Stimulated activated CD4-positive, alpha-beta T cell treated with anti-CD3 and anti-CD28 coated beads, Interleukin-2, amount 100 ng/mL, for 48 hours (primary cell): Measurements from ENCODE around the gene DENND10.
"Not testable (repeated sequence)": the region's sequence is repeated elsewhere in the genome, so short reads cannot be mapped to it uniquely, and the experiment has no call there.

Source experiments
- DNase-seq, 2 donors: peaks; one replicate each; pipeline ENCODE4 v3.0.0-alpha.2; 2020

Gene DENND10, protein sequence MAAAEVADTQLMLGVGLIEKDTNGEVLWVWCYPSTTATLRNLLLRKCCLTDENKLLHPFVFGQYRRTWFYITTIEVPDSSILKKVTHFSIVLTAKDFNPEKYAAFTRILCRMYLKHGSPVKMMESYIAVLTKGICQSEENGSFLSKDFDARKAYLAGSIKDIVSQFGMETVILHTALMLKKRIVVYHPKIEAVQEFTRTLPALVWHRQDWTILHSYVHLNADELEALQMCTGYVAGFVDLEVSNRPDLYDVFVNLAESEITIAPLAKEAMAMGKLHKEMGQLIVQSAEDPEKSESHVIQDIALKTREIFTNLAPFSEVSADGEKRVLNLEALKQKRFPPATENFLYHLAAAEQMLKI

DNA sequence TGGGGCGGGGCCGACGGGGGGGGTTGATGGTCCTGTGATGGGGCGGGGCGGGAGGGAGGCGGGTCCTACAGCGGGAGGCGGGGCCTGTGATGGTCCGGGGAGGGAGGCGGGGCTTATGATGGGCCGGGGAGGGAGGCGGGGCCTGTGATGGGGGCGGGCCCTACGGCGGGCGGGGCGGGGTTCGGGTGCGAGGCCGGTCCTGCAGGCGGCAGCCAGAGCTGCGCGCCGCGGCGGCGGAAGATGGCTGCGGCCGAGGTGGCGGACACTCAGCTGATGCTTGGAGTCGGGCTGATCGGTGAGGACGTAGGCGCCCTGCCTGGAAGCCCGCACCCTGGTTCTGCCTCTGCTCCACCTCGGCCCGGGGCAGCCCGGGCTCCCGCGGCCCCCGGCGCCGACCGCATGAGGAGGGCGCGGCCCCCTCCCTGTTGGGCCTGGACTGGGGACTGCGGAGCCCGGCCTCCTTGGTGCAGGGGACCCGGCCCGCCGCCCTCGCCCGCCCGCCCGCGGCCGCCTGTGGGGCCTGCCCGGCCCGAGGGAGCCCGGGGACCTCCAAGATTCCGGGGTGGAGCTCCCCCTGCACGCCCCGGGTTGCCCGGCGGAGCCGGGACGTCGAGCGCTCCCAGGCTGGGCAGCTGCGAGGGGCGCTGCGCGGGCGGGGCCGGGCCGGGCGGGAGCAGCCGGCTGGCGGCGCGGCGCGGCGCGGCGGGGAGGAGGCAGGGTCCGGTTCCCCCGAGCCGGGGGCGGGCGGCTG lies at the start of gene DENND10:
DENND10 (plus strand) TSS at position 211 of the 751 bp plus-strand sequence; CDS start at position 241, 30 bp downstream.
- peak; percentile 67 to 82 for DNase-seq

DNA sequence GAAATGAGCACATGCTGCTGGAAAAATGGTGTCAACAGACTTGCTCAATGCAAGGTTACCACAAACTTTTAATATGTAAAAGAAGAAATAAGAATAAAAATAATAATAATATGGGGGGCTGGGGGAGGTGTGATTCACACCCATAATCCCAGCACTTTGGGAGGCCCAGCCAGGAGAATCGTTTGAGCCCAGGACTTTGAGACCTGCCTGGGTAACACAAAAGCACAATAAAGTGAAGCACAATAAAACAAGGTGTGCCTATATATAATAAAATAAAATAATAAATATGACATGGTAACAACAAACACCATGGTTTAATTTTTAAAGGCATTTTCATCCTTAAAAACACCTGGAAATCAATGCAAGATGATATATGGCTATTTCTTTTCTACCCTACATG lies 48.4 kb upstream of the DENND10 start:
- no peak for DNase-seq

DNA sequence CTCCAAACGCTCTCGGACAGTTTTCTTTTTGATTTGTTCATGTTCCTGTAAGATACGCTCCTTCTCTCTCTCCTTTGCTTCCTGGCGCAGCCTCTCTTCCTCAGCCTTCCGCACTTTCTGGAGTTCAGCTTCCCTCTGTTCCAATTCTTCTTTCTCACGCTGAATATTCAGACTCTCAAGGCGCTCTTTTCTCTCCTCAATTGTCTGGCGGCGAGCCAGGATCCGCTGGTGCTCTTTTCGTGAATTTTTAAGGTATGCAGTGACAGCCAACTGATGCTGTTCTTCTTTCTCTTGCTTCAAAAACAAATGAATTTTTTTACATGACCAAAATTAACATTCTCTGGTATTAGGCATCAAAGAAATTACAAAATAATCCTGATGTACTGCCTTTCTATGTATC lies 45.9 kb upstream of the DENND10 start:
- DNase-seq, result no peak

DNA sequence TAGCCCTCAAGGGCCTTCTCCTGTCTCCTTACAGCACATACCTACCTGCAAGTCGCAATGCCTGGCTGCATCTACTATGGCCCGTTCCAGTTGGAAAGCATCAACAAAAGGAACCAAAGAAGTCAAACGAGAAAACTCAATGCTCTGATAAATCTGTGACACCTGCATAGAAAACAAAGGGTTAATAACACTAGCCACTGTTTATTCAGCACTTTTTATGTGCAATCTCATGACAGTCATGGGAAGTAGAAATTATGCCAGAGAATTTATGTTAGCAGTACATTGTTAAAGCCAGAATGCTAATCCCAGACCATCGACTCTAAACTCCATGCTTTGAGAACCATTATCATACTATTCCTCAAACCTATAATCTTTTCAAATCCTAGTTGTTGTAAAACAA lies 44.4 kb upstream of the DENND10 start:
- no peak for DNase-seq

DNA sequence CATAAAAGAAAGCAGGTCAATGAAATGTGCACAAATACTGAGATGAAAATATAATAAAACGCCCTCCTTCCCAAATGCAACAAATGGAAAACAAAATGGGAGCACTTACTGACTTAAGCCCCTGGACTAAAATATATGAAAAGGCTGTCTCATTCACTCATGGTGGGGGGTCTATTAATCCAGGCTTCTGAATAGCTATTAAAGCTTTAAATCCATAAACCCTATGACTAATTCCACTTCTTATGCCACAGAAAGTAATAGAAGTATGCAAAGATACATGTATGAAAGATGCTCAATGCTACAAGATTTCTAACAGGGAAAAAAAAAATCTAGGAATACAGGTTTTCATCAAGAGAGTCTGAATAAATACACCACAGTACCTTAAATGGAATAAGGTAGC lies 43.8 kb upstream of the DENND10 start:
- no peak for DNase-seq

DNA sequence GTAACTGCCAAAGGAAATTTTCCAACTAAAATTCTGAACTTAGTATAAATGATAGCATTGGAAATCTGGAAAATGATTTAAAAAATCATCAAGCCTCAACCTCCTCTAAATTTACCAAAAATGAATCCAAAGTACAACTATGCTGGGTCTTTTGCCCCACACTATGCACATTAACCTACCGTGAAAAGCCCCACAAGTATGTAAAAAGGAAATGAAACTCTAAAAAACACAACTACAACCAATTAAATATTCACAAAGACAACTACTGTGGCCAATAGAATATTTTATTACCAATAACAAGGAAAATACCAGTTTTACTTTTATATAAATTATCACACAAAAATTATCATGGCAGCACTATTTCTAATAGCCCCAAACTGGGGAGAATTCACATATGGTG lies 42.6 kb upstream of the DENND10 start:
- no peak for DNase-seq

DNA sequence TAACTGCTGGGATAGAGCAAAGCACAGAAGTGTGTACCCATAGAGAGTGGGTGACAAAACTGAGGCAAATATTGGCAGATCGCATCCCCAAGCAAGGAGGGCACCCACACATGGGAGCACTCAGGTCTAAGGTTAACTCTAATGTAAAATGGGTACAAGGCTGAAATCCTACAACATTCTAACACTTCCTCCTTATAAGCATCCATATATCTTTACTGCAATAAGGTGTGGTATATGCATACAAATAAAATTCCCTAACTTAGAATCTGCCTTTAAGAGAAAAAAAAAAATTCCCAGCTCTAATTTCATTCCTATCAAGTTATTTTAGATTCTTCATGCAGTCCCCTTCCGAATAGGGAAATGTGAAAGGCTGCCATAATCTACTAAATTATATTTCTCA lies 42.0 kb upstream of the DENND10 start:
- no peak for DNase-seq

DNA sequence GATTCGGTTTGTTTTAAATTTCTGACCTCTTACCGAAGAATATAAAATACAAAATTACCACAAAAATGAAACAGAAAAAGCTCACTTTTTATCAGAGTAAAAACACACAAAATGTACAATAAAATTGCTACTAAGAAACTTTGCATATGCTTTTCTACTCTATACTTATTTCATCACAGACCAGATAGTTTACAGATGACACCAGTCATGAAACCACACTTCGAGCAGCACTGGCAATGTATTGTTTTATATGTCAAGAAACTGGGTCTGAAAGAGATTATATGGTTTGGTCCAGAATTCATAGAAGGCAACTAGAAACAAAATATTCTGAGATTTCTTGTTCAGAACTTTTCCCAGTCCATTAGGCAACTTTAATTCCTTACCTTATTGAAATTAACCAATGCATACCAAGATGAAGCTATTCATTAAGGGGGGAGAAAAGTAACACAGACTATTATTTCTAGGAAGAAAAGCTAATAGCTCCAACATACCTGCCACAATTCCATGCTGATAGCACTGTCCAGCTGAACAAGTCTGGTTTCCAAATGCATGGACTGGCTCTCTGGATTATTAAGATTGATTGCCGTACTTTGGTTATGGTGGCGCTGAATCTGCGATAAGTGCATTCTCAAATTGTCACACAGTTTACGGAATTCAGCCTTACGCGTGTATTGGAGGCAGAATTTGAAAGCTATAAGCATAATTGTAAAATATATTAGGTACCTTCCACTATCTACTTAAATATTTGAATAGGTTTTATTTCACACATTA lies 33.3 kb upstream of the DENND10 start:
- DNase-seq, result no peak

DNA sequence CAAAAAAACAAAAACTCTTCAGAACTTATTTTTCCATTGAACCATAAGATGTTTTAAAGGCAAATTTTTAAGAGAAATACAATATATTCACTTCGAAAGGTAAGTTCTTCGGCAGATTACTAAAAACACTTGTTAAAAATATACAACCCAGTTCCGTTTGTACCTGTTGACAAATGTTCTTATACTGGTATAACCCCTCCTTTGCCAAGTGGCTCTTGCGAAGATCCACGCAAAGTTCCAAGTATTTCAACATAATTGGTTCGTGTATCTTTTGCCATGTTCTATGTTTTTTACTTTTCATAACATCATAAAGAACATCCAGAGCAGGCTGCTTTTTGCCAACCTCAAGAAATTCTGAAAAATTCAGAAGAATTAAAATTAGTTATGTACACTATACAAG lies 30.3 kb upstream of the DENND10 start:
- no peak for DNase-seq

DNA sequence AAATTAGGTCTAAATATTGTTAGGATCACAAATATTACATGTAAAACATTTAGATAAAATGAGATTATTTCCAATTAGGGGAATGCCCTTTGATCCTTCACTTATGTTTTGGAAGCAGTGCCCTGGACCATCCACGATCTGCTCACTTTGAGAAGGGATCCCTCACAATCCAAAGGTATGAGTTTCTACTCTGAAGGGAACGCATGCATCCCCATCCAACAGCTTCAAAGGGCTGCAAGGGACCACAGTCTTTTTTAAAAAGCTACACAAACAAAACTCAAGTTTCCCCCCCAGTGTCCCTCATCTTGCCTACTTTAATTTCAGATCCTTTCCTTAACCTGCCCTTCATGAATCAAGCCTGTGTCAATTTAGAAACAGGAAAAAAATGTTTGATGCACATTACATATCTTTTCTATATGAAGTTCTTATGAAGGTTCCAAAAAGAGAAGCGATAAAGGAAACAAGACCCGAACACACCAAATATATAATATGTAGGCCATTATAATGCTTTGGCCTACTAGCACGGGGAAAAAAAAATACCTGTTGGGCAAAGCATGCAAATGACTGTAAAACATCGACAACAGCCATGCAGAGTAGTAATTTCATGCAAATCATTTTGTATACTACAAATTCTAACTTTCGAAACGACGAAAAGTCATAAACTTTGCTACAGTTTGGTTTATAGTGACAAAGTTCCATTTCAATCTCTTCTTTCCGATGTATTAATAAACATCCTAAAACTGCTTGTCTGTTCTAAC lies 25.3 kb upstream of the DENND10 start:
- DNase-seq, result no peak

DNA sequence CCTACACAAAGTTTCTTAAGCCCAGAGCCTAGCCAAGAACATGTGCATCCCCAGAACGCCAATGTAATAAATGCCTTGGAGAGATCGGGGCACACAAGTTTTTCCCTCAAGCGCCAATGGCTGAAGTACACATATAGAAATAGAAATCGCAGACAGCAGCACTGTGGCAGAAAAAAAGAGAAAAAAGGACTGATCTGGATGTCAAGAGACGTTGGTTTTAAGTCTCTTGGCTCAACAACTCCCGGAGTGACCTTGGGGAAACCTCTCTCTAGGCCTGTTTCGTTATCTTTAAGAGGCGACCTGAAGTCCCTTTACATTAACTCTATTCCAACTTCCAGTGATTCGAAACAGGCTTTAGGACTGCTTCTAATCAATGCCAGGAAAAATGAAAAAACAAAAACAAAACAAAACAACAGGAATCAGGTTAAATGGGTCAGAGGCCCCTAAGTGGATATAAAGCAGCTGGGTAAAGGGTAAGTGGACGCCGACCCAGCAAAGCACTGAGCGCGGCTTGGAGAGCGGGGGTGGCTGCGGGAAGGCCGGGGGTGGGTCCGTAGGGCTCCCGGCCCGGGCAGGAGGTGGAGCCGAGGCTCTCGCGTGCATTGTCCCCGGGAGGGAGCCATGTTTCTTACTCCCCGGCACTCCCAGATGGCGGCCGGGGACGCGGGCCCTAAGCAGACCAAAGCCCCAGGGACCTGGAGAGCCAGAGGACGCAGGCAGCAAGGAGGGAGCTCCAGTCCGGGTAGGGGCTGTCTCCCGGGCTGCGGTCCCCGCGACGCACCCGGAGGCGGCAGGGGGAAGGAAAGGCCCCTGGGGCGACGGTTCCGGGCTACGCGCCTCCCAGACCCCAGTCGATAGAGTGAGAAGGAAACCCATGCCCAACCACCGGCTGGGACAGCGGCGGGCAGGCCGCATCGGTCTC lies 24.1 kb upstream of the DENND10 start:
- DNase-seq, result peak; percentile 53 to 54

DNA sequence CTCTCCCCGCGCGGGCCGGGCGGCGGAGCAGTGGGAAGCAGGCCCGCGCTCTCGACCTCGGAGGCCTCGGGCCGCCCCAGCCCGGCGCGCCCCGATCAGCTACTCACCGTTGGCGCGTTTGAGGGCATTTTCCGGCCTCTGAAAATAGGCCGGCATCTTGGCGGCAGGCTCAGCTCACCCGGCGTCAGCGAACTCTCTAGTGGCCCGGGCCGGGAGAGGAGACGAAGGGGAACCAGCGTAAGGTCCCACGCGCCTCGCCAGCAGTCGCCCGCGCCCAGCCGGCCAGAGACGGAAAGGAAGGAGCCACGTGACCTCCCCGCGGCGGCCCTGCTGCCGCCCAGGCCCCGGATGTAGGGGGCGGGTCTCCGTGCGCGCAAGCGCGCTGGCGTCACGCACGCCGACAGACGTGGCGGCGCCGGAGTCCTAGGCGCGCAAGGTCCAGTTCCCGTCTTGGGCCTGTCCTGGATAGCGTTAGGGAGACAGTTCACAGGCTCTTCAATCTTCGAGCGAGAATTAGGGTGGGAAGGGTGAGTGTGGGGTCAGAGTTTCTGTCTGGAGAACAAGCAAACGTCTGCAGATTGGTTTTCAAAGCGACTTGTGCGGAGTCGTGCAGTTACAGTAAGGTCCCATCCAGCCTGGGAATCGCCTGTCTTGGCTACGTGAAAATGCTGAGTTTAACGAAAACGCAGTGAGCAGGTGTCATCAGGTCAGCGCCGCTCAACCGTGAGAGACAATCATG lies 23.2 kb upstream of the DENND10 start, which contains the start of gene EIF3A:
EIF3A (minus strand) TSS at position 297 of the 739 bp plus-strand sequence; CDS start at position 156, 141 bp downstream.
- DNase-seq, result peak; percentile 88 to 91

DNA sequence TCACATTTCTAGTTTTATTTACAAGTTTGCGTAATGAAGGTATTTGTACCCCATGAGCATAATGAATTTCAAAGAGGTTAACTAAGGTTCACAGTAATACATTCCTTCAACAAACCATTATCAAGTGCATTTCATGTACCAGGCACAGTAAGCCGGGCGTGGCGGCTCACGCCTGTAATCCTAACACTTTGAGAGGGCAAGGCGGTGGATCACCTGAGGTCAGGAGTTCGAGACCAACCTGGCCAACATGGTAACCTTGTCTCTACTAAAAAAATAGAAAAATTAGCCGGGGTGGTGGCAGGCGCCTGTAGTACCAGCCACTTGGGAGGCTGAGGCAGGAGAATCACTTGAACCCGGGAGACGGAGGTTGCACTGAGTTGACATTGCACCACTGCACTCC lies 19.0 kb upstream of the DENND10 start:
- no peak for DNase-seq

DNA sequence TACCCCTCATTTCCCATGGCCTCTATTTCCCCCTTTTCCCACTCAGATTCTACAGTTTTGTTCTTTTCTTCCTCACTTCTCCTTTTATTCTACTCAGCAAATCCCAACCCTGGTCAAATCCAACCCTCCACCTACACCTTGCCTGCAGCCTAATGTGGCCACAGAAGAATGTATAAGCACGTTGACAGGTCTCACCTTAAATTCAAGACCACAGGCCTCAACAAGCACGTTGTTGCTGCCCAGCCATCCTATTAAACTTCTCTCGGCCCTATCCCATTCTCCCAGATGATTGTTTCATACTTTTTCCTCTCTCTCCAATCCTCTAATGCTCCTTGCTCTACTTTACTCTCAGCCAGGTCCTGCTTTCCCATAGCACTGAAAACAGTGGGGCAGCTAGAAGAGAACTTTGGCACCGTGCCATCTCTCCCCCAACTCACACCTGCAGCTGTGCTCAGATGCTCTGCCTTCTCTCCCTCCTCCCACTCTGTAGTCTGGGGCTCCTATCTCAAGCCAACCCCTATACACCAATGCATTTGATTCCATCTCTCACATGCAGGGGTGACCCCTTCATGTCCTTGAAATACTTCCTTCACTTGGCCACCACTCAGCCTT lies 16.5 kb upstream of the DENND10 start:
- no peak for DNase-seq

DNA sequence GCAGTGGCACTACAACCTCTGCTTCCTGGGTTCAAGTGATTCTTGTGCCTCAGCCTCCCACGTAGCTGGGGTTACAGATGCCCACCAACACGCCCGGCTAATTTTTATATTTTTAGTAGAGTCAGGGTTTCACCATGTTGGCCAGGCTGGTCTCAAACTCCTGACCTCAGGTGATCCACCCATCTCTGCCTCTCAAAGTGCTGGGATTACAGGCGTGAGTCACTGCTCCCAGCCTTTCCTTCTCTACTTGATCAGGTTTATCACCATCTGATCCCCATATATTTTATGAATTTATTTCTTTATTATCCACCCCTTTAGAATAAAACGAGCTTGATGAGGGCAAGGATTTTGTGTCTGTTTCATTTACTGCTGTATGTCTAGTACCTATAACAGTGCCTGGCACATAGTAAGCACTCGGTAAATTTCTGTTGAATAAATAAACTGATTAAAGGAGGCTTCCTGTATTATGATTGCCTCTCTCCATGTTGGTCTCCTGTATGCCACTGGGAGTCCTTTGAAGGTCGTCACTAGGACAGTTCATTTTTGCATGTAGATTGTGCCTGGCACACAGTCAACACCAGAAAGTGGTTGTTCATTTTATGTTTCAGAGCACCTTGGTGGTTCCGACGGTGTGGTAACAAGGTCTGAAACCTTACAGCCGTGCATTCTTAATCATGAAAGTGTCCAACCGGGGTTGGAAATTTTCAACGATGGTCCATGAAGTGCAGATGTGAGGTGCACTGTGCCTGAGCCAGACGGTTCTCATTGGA lies 13.7 kb upstream of the DENND10 start:
- DNase-seq, result peak in 1 of 2 donors; percentile 48

DNA sequence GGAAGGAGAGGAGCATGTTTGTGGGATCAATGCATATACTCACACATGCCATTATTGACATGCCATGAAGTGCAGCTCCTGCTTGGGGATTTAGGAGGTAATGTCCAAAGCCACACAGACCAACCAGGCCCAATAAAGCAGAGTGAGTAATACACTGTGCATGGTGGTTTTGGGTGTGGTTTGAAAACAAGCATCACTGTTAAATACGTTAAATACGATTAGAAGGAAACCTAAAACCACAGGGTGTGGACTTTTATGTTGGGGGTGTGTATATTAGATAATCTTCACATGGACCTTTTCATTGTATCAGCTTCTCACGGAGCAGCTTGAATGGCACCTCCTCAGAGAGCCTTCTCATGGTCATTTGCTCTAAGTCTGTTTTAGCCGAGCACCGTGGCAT lies 12.9 kb upstream of the DENND10 start:
- no peak for DNase-seq

DNA sequence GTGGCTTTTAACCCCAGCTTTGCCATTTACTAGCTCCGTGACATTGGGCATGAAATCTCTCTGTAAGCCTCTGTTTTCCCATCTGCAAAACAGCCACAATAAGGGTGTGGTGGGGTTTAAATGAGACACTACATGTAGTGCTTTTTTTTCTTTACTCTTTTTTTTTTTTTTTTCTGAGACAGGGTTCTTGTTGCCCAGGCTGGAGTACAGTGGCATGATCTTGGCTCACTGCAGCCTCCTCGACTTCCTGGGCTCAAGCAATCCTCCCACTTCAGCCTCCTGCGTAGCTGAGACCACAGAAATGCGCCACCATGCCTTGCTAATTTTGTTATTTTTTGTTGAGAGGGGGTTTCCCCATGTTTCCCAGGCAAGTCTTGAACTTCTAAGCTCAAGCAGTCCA lies 8.3 kb upstream of the DENND10 start:
- no peak for DNase-seq

DNA sequence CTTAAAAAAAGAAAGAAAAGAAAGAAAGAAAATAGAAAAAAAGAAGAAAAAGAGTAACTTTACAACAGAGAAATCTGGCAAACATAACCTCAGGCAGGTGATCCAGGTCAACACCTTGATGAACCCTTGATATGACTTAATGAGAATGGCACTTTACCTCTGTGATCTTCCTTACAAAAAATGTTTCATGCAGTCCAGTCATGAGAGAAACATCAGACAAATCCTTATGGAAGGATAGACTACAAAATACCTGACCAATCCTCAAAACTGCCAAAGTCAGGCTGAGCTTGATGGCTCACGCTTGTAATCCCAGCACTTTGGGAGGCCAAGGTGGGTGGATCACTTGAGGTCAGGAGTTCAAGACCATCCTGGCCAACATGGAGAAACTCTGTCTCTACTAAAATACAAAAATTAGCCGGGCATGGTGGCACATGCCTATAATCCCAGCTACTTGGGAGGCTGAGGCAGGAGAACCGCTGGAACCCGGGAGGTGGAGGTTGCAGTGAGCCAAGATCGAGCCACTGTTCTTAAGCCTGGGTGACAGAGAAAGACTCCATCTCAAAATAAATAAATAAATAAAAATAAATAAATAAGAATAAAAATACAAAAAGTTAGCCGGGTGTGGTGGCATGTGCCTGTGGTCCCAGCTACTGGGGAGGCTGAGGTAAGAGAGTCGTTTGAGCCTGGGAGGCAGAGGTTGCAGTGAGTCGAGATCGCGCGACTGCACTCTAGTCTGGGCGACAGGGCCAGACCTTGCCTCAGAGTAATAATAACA lies 7.1 kb upstream of the DENND10 start:
- not testable (repeated sequence) for DNase-seq

DNA sequence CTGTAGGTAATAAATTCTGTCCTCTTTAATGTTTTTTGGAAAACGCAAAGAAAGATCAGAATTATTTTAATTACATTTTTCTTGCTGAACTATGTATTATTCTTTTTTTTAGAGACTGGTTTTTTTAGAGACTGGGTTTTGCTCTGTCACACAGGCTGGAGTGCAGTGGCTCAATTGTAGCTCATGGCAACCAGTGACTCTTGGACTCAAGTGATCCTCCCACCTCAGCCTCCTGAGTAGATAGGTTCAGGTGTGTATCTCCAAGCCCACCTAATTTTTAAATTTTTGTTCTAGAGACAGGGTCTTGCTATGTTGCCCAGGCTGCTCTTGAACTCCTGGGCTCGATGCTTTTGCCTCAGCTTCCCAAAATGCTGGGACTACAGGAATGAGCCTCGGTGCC lies 5.3 kb upstream of the DENND10 start:
- DNase-seq, result no peak
